Measurements from ENCODE around the gene SLC35B4. TPM values are rescaled to one million over a fixed set of nuclear protein-coding genes. Genes with fewer than 3 reads are reported as not detected.

Gene SLC35B4
- total RNA-seq, 4 donors from 2014 or later: 9.0 to 13.7 (median 12.0) TPM

DNA sequence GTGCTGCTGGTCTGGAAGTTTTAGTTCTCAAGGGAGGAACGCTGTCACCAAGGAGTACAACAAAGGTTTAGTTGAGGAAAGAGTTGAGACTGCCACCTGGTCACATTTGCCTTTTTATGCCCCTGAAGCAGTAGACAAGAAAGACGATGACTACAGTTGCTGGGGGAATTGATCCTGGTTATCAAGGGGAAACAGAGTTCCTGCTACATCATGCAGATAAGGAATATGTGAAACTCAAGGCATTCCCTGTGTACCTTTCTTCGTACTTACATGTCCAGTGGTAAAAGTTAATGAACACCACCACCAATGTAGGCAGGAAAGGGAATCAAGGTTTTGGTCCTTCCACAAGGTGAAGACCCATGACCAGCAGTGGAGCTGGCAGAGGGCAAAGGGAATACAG lies 31.8 kb downstream of the SLC35B4 start:
- 84 to 85% methylated on average over 3 of the region's 3 CpGs for WGBS, 2 donors
- Histone ChIP-seq H3K4me1 (peaks cover 0 to 4% (median 1%) of the 10 kb centered on the region in 4 donors), H3K27me3 (no peaks in the 10 kb centered on the region), H3K27ac (no peak overlapping the region), H3K4me3 (no peak overlapping the region), H3K36me3 (no peaks in the 10 kb centered on the region), H3K9me3 (no peaks in the 10 kb centered on the region)
- TF ChIP-seq EP300 (IDR thresholded peaks at IDR 0.05) (no peak), POLR2A (IDR thresholded peaks at IDR 0.05) (no peak)
- TF ChIP-seq, protein P1, sequence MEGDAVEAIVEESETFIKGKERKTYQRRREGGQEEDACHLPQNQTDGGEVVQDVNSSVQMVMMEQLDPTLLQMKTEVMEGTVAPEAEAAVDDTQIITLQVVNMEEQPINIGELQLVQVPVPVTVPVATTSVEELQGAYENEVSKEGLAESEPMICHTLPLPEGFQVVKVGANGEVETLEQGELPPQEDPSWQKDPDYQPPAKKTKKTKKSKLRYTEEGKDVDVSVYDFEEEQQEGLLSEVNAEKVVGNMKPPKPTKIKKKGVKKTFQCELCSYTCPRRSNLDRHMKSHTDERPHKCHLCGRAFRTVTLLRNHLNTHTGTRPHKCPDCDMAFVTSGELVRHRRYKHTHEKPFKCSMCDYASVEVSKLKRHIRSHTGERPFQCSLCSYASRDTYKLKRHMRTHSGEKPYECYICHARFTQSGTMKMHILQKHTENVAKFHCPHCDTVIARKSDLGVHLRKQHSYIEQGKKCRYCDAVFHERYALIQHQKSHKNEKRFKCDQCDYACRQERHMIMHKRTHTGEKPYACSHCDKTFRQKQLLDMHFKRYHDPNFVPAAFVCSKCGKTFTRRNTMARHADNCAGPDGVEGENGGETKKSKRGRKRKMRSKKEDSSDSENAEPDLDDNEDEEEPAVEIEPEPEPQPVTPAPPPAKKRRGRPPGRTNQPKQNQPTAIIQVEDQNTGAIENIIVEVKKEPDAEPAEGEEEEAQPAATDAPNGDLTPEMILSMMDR (IDR thresholded peaks at IDR 0.05): no peak
- no peak for DNase-seq (ENCODE audit: low spot score in 2 of 2)

DNA sequence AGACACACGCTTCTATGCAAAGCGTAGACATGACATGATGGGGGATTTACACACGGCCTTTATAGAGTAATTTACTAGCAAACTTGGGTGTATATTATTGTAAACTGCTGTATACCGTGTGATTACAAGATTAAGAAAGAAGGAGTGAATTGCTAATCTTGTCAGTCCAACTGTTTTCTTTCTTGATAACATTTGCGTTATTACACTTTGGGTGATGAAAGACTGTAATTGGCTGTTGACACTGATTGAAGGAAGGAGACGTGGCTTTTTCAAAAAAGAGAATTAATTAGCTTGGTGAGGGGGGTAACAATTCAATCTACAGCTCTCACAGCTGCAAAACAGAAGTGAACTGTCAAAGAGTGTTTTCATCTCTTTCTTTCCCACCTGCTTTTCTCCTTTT lies 32.7 kb downstream of the SLC35B4 start:
- no peaks in the 10 kb centered on the region for H3K4me1 ChIP-seq
- DNase-seq (ENCODE audit: low spot score in 2 of 2): no peak
- WGBS, 2 donors: 68 to 69% methylated on average over 6 of the region's 6 CpGs
- no peak overlapping the region for H3K4me3 ChIP-seq
- H3K9me3 ChIP-seq: no peaks in the 10 kb centered on the region
- TF ChIP-seq POLR2A (IDR thresholded peaks at IDR 0.05): no peak
- TF ChIP-seq, protein P1 (IDR thresholded peaks at IDR 0.05): no peak
- TF ChIP-seq EP300 (IDR thresholded peaks at IDR 0.05): no peak
- H3K36me3 ChIP-seq: no peaks in the 10 kb centered on the region
- no peak overlapping the region for H3K27ac ChIP-seq
- H3K27me3 ChIP-seq: no peaks in the 10 kb centered on the region

DNA sequence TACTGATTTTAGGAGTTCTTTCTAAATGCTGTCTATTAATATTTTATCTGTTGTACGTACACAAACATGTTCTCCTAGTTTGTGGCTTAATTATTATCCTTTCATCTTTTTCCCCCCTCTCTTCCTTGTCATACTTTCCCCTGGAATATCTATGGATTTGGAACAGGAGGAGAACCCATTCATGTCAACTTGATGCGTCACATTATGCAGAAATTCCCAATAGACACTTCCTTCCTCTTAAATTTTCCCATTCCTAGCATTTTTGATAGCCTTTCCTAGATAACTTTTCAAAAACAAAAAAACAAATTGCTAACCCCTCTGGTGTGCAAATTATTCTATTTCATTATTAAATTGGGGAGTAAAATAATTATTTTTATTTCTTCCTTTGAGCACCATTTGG lies 36.2 kb downstream of the SLC35B4 start:
- 79 to 81% methylated on average over 2 of the region's 2 CpGs for WGBS, 2 donors
- no peak for TF ChIP-seq EP300 (IDR thresholded peaks at IDR 0.05)
- TF ChIP-seq, protein P1 (IDR thresholded peaks at IDR 0.05): no peak
- TF ChIP-seq POLR2A (IDR thresholded peaks at IDR 0.05): no peak
- DNase-seq (ENCODE audit: low spot score in 2 of 2): no peak
- Histone ChIP-seq H3K4me3 (no peak overlapping the region), H3K27ac (no peak overlapping the region), H3K9me3 (no peaks in the 10 kb centered on the region), H3K36me3 (no peaks in the 10 kb centered on the region), H3K4me1 (no peaks in the 10 kb centered on the region), H3K27me3 (no peaks in the 10 kb centered on the region)

DNA sequence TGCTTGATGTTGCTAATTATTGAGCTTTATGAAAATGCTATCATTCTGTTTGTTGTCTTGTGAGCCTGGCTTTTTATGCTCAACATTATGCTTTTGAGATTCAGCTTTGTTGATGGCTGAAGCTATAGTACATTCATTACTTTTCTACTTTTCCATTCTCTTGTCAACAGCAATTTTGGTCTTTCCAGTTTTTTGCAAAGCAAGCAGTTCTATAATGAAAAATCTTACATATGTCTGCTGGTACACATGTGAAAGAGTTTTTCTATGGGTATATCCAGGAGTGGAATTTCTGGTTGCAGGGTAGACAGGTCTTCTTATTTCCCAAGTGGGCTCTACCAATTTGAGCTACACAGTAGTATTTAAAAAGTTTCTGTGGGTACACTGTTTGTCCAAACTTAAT lies 36.8 kb downstream of the SLC35B4 start:
- no peak for DNase-seq (ENCODE audit: low spot score in 2 of 2)
- H3K27ac ChIP-seq: no peak overlapping the region
- H3K4me3 ChIP-seq: no peak overlapping the region
- H3K4me1 ChIP-seq: no peaks in the 10 kb centered on the region
- no peaks in the 10 kb centered on the region for H3K36me3 ChIP-seq
- TF ChIP-seq, protein P1 (IDR thresholded peaks at IDR 0.05): no peak
- no peak for TF ChIP-seq EP300 (IDR thresholded peaks at IDR 0.05)
- no peak for TF ChIP-seq POLR2A (IDR thresholded peaks at IDR 0.05)
- H3K9me3 ChIP-seq: no peaks in the 10 kb centered on the region
- no peaks in the 10 kb centered on the region for H3K27me3 ChIP-seq

DNA sequence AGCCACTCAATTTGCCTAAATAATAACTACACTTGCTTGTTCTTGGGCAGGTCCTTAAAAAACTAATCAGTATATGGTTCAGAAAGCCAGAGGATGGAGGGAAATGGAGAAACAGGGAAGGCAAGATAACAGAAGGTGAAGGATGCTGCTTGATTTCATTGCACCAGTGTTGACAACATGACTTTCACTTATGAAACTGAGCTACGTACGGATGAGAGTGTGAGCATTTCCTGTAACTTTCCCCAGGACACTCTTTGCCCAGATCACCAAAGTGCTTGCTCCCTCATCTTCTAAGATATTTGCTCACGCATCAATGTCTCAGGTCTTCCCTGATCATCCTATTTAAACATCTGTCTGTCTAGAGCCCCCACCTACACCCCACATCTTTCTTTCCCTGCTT lies 37.4 kb downstream of the SLC35B4 start:
- Histone ChIP-seq H3K27me3 (no peaks in the 10 kb centered on the region), H3K36me3 (no peaks in the 10 kb centered on the region), H3K4me3 (no peak overlapping the region), H3K9me3 (no peaks in the 10 kb centered on the region), H3K27ac (no peak overlapping the region), H3K4me1 (no peaks in the 10 kb centered on the region)
- no peak for TF ChIP-seq POLR2A (IDR thresholded peaks at IDR 0.05)
- 74 to 82% methylated on average over 3 of the region's 3 CpGs for WGBS, 2 donors
- DNase-seq (ENCODE audit: low spot score in 2 of 2): no peak

DNA sequence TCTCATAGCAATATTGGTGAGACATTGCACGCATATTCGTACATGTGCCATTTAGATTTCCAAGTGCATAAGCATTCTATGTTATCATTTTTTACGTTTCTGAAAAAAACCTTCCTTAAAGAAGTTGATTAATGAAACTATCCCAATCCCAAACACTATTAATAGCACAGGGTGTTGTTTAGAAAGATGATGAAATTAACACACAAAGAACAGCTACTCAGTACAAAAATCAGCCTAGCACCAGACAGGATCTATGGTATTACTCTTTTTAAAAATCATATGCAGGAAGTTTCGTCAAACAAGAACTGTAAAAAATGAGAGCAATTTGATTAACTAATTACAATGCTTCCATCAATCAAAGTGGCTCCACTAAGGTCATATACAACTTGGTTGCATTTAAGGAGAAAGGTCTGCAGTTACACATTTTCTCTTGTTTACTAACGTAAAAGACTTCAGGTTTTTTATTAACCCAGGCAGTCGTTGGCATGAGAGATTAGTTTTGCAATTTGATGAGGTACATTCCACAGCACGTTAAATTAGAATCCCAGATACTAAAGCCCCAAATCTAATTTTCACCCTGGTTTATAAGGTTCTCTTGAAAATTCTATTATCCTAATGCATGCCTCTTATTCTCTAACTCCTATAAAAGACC lies 38.1 kb downstream of the SLC35B4 start:
- no peak for TF ChIP-seq POLR2A (IDR thresholded peaks at IDR 0.05)
- TF ChIP-seq, protein P1 (IDR thresholded peaks at IDR 0.05): no peak
- no peak for TF ChIP-seq EP300 (IDR thresholded peaks at IDR 0.05)
- Histone ChIP-seq H3K36me3 (no peaks in the 10 kb centered on the region), H3K4me3 (no peak overlapping the region), H3K9me3 (no peaks in the 10 kb centered on the region), H3K27ac (no peak overlapping the region), H3K27me3 (no peaks in the 10 kb centered on the region), H3K4me1 (no peaks in the 10 kb centered on the region)
- DNase-seq (ENCODE audit: low spot score in 2 of 2): no peak
- WGBS, 2 donors: 71 to 75% methylated on average over 7 of the region's 7 CpGs
